ENCODE data around the gene PNPLA2.

Gene PNPLA2

GRCh38 chr11:824942-825341, 6.2 kb downstream of the PNPLA2 start:
- peaks cover 26% of the 10 kb centered on the region for H3K27me3 ChIP-seq
- H3K4me3 ChIP-seq (ENCODE audit: low read depth, low read length), result no peak overlapping the region
- H3K36me3 ChIP-seq, result no peaks in the 10 kb centered on the region
- H3K9me3 ChIP-seq, result no peaks in the 10 kb centered on the region
- DNase-seq, result no peak
- no peak for TF ChIP-seq CTCF (IDR thresholded peaks at IDR 0.05; ENCODE audit: low read depth, low read length)
- peaks cover 3% of the 10 kb centered on the region; the same call in 1 of the 2 replicates for H3K4me1 ChIP-seq

- Histone ChIP-seq H3K4me3 (ENCODE audit: low read depth, low read length) (no peak overlapping the region), H3K27me3 (peaks cover 28% of the 10 kb centered on the region), H3K36me3 (no peaks in the 10 kb centered on the region), H3K9me3 (no peaks in the 10 kb centered on the region), H3K4me1 (peaks cover 4% of the 10 kb centered on the region)
- DNase-seq, result no peak
- no peak for TF ChIP-seq CTCF (IDR thresholded peaks at IDR 0.05; ENCODE audit: low read depth, low read length)
Observed at GRCh38 chr11:825366-826226, 6.9 kb downstream of the PNPLA2 start.

GRCh38 chr11:826227-826621, 7.5 kb downstream of the PNPLA2 start:
- DNase-seq, result no peak

GRCh38 chr11:826836-827145, 8.1 kb downstream of the PNPLA2 start:
- no peak overlapping the region for H3K4me3 ChIP-seq (ENCODE audit: low read depth, low read length)
- H3K27me3 ChIP-seq, result peaks cover 35% of the 10 kb centered on the region

More at GRCh38 chr11:826227-826621, 7.5 kb downstream of the PNPLA2 start:
- no peak for TF ChIP-seq CTCF (IDR thresholded peaks at IDR 0.05; ENCODE audit: low read depth, low read length)
- no peaks in the 10 kb centered on the region for H3K36me3 ChIP-seq
- H3K9me3 ChIP-seq, result no peaks in the 10 kb centered on the region
- peaks cover 34% of the 10 kb centered on the region for H3K27me3 ChIP-seq
- no peak overlapping the region for H3K4me3 ChIP-seq (ENCODE audit: low read depth, low read length)
- peaks cover 10% of the 10 kb centered on the region for H3K4me1 ChIP-seq

GRCh38 chr11:827146-827896, 8.6 kb downstream of the PNPLA2 start:
- H3K27me3 ChIP-seq, result peaks cover 35% of the 10 kb centered on the region
- DNase-seq, result no peak
- H3K9me3 ChIP-seq, result no peaks in the 10 kb centered on the region
- no peaks in the 10 kb centered on the region for H3K36me3 ChIP-seq
- no peak for TF ChIP-seq CTCF (IDR thresholded peaks at IDR 0.05; ENCODE audit: low read depth, low read length)
- no peak overlapping the region for H3K4me3 ChIP-seq (ENCODE audit: low read depth, low read length)
- H3K4me1 ChIP-seq, result peaks cover 15% of the 10 kb centered on the region

More at GRCh38 chr11:826836-827145, 8.1 kb downstream of the PNPLA2 start:
- Histone ChIP-seq H3K36me3 (no peaks in the 10 kb centered on the region), H3K9me3 (no peaks in the 10 kb centered on the region), H3K4me1 (peaks cover 15% of the 10 kb centered on the region)
- TF ChIP-seq CTCF (IDR thresholded peaks at IDR 0.05; ENCODE audit: low read depth, low read length), result no peak
- no peak for DNase-seq

- Histone ChIP-seq H3K9me3 (no peaks in the 10 kb centered on the region), H3K27me3 (peaks cover 35% of the 10 kb centered on the region), H3K36me3 (no peaks in the 10 kb centered on the region), H3K4me3 (ENCODE audit: low read depth, low read length) (no peak within 1 kb of the TSS), H3K4me1 (peaks cover 15% of the 10 kb centered on the region)
- TF ChIP-seq CTCF (IDR thresholded peaks at IDR 0.05; ENCODE audit: low read depth, low read length), result no peak
- no peak for DNase-seq
Observed at GRCh38 chr11:827897-828192, 9.1 kb downstream of the PNPLA2 start, which contains the start of gene CRACR2B. CRACR2B (plus strand) TSS chr11:827919; CDS start chr11:828608, 689 bp downstream.
